MM.1S (cell line): ENCODE results near the gene MEGF10.

Experiments used
- DNase-seq: peaks from one replicate; pipeline ENCODE4 v3.0.0-alpha.2; 2015
- H2AFZ ChIP-seq: fragments of 300-600 bp; sonication (generic); 2 replicates; pipeline ENCODE4 v1.6.0; 2016; ENCODE audit warnings: antibody characterized with exemption, low read length
- H3F3A ChIP-seq: fragments of 300-600 bp; sonication (generic); 2 replicates; pipeline ENCODE4 v1.6.1; 2016; ENCODE audit warnings: mild to moderate bottlenecking, antibody characterized with exemption, low read length, moderate library complexity, mixed read lengths; ENCODE audit not compliant: insufficient read depth
- H3K27ac ChIP-seq: fragments of 300-600 bp; sonication (generic); 2 replicates; pipeline ENCODE4 v1.5.1; 2016; ENCODE audit warnings: mild to moderate bottlenecking, low read length
- H3K27me3 ChIP-seq: fragments of 300-600 bp; sonication (generic); replicated peaks from 2 replicates; pipeline ENCODE4 v1.6.0; 2016; ENCODE audit warnings: low read length; ENCODE audit not compliant: insufficient read depth
- H3K36me3 ChIP-seq: fragments of 300-600 bp; sonication (generic); replicated peaks from 2 replicates; pipeline ENCODE4 v1.6.1; 2016; ENCODE audit warnings: mild to moderate bottlenecking, low read length, mixed read lengths; ENCODE audit not compliant: insufficient read depth
- H3K4me1 ChIP-seq: fragments of 300-600 bp; sonication (generic); 2 replicates; pipeline ENCODE4 v1.6.1; 2016; ENCODE audit warnings: low read length, mixed read lengths
- H3K4me2 ChIP-seq: fragments of 300-600 bp; sonication (generic); 2 replicates; pipeline ENCODE4 v1.6.0; 2016; ENCODE audit warnings: low read depth, low read length
- H3K4me3 ChIP-seq: fragments of 300-600 bp; sonication (generic); 2 replicates; pipeline ENCODE4 v1.5.1; 2016; ENCODE audit warnings: low read length, mixed read lengths
- H3K79me2 ChIP-seq: fragments of 300-600 bp; sonication (generic); 2 replicates; pipeline ENCODE4 v1.6.1; 2016; ENCODE audit warnings: mixed run types, low read length, mixed read lengths
- H3K9ac ChIP-seq: fragments of 300-600 bp; sonication (generic); 2 replicates; pipeline ENCODE4 v1.6.1; 2016; ENCODE audit warnings: low read length, mixed read lengths
- H3K9me2 ChIP-seq: fragments of 300-600 bp; sonication (generic); replicated peaks from 2 replicates; pipeline ENCODE4 v1.6.1; 2016; ENCODE audit warnings: mild to moderate bottlenecking, low read length, mixed read lengths; ENCODE audit not compliant: insufficient read depth
- H3K9me3 ChIP-seq: fragments of 300-600 bp; sonication (generic); replicated peaks from 2 replicates; pipeline ENCODE4 v1.6.1; 2016; ENCODE audit warnings: mild to moderate bottlenecking, low read length, mixed read lengths; ENCODE audit not compliant: insufficient read depth
- H4K20me1 ChIP-seq: fragments of 300-600 bp; sonication (generic); 2 replicates; pipeline ENCODE4 v1.6.1; 2016; ENCODE audit warnings: mild to moderate bottlenecking, low read length, moderate library complexity, mixed read lengths; ENCODE audit not compliant: insufficient read depth
- EZH2 ChIP-seq: fragments of 300-600 bp; sonication (generic); optimal IDR thresholded peaks from 2 replicates; pipeline ENCODE3; 2017; ENCODE audit warnings: low read depth, mild to moderate bottlenecking, antibody characterized with exemption, low read length, mixed read lengths
- EZH2phosphoT487 ChIP-seq: fragments of 300-600 bp; sonication (generic); IDR thresholded peaks from 2 replicates; pipeline ENCODE4 v1.6.1; 2018; ENCODE audit warnings: antibody characterized with exemption, low read length
- TF ChIP-seq, protein P1 (sequence below): fragments of 300-600 bp; sonication (generic); IDR thresholded peaks from 2 replicates; pipeline ENCODE4 v1.5.1; 2016; ENCODE audit warnings: antibody characterized with exemption, low read length, mixed read lengths

The MEGF10 gene

DNA sequence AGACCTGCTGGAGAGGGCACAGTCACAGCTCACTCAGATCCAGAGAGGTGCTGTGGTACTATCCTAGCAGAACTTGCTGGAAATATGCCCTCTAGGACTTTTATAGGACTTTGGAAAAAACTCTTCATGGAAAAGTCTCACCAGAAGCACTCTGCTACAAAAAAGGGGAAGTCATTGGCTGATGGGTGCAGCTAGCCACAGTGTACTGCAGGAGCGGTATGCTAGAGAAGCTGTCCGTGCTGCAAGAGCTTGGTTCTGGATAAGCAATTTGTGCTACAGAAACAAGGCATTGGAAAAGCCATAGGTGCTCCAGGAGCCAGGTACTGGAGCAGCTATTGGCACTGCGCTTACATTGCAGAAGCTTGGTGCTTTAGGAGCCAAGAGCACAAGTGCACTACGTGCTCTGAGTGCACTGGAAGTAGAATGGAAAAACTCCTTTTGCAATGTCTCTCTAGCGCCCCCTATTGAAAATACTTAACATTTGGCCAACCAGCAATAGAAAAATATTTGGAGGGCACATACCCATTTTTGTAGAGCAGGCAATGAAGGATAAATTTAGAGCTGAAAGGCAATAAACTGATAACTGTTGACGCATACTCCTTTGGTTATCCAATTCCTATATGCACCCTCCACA lies 83.4 kb downstream of the MEGF10 start:
- H3K9ac ChIP-seq: no peak overlapping the region
- H2AFZ ChIP-seq: no peak overlapping the region
- no peaks in the 10 kb centered on the region for H3F3A ChIP-seq
- H3K79me2 ChIP-seq: no peaks in the 10 kb centered on the region
- H3K27me3 ChIP-seq: no peaks in the 10 kb centered on the region
- H3K4me2 ChIP-seq: no peak overlapping the region
- H3K9me2 ChIP-seq: no peaks in the 10 kb centered on the region
- TF ChIP-seq, protein P1, sequence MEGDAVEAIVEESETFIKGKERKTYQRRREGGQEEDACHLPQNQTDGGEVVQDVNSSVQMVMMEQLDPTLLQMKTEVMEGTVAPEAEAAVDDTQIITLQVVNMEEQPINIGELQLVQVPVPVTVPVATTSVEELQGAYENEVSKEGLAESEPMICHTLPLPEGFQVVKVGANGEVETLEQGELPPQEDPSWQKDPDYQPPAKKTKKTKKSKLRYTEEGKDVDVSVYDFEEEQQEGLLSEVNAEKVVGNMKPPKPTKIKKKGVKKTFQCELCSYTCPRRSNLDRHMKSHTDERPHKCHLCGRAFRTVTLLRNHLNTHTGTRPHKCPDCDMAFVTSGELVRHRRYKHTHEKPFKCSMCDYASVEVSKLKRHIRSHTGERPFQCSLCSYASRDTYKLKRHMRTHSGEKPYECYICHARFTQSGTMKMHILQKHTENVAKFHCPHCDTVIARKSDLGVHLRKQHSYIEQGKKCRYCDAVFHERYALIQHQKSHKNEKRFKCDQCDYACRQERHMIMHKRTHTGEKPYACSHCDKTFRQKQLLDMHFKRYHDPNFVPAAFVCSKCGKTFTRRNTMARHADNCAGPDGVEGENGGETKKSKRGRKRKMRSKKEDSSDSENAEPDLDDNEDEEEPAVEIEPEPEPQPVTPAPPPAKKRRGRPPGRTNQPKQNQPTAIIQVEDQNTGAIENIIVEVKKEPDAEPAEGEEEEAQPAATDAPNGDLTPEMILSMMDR: peak; percentile 38
- TF ChIP-seq EZH2phosphoT487: no peak
- TF ChIP-seq EZH2: no peak
- no peak overlapping the region for H3K27ac ChIP-seq
- DNase-seq: no peak
- H3K9me3 ChIP-seq: no peaks in the 10 kb centered on the region
- no peaks in the 10 kb centered on the region for H3K4me1 ChIP-seq
- no peaks in the 10 kb centered on the region for H4K20me1 ChIP-seq
- no peak overlapping the region for H3K4me3 ChIP-seq
- no peaks in the 10 kb centered on the region for H3K36me3 ChIP-seq

DNA sequence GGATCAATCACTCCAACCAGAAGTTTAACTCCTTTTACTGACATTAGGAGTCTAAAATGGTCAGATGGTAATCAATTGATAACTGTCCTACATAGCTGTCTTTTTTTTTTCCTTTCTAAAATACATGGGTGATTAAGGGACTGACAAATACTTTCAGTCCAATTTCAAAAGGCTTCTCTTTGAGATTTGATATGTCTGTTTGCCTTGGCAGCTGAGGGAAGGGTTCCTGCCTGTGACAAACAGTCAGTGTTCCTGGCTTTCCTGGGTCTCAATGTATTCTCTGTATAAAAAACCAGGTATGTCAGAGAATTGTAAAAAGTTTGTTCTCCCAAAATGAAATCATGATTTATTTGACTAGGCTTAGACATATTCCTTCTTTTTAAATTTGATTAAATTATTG lies 84.5 kb downstream of the MEGF10 start:
- H3K9me2 ChIP-seq: no peaks in the 10 kb centered on the region
- no peak overlapping the region for H3K4me3 ChIP-seq
- H3K27me3 ChIP-seq: no peaks in the 10 kb centered on the region
- H3K36me3 ChIP-seq: no peaks in the 10 kb centered on the region
- H3F3A ChIP-seq: no peaks in the 10 kb centered on the region
- H3K9me3 ChIP-seq: no peaks in the 10 kb centered on the region
- H3K27ac ChIP-seq: no peak overlapping the region
- H3K4me1 ChIP-seq: no peaks in the 10 kb centered on the region
- DNase-seq: no peak
- H3K9ac ChIP-seq: no peak overlapping the region
- no peaks in the 10 kb centered on the region for H4K20me1 ChIP-seq
- H3K79me2 ChIP-seq: no peaks in the 10 kb centered on the region
- no peak overlapping the region for H3K4me2 ChIP-seq
- no peak overlapping the region for H2AFZ ChIP-seq
- TF ChIP-seq, protein P1: no peak

DNA sequence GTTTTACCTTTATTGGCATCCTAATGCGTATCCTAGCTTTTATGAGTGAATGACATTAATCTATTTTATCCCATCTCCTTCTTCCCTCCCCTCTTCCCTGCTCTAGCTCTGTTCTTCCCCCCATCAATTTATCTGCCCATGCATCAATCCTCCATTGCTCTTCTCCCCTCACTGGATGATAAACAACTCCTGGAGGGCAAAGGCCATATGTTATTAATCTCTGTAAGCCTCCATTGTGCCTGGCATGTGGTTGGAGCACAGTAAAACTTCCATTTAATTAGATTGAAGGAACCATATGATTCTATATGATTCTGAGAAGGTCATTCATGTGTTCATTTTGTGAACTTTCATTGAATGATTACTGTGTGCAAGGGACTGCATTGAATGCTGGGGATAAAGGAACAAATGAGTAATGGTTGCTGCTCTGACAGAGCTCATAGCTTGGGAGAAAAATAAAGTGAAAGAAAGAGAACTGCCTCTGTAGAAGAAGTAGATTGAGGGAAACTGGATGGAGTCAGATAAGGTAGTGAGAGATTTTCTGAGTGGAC lies 85.0 kb downstream of the MEGF10 start:
- no peaks in the 10 kb centered on the region for H3K36me3 ChIP-seq
- H4K20me1 ChIP-seq: no peaks in the 10 kb centered on the region

More for the DNA sequence above, 85.0 kb downstream of the MEGF10 start:
- no peaks in the 10 kb centered on the region for H3K9me3 ChIP-seq
- no peak overlapping the region for H2AFZ ChIP-seq
- H3K9me2 ChIP-seq: no peaks in the 10 kb centered on the region
- DNase-seq: no peak
- no peak overlapping the region for H3K27ac ChIP-seq
- H3K79me2 ChIP-seq: no peaks in the 10 kb centered on the region
- H3K4me3 ChIP-seq: no peak overlapping the region
- TF ChIP-seq, protein P1: no peak
- TF ChIP-seq EZH2 (no peak), EZH2phosphoT487 (no peak)
- H3K4me2 ChIP-seq: no peak overlapping the region
- no peaks in the 10 kb centered on the region for H3K27me3 ChIP-seq
- H3F3A ChIP-seq: no peaks in the 10 kb centered on the region
- no peak overlapping the region for H3K9ac ChIP-seq
- no peaks in the 10 kb centered on the region for H3K4me1 ChIP-seq
